Mucosa of descending colon (tissue), 3 donors: ENCODE measurements around the gene FRMD4A. TPM values are rescaled to one million over a fixed set of nuclear protein-coding genes. Genes with fewer than 3 reads are reported as not detected.
"Not testable (repeated sequence)": the region's sequence is repeated elsewhere in the genome, so short reads cannot be mapped to it uniquely, and the experiment has no call there.

Source experiments
- ATAC-seq: fragments of 200-7000 bp; cut with Tn5 transposase; one replicate; pipeline ENCODE4 v1.9.1; 2020; ENCODE audit warnings: mild to moderate bottlenecking, moderate library complexity
- DNase-seq, 3 donors: peaks; one replicate each; pipeline ENCODE4 v3.0.0-alpha.2; 2020
- H3K36me3 ChIP-seq: fragments of 200-600 bp; one replicate; pipeline ENCODE4 v1.8.0; 2021; ENCODE audit warnings: low read depth, mild to moderate bottlenecking
- H3K4me1 ChIP-seq: fragments of 200-600 bp; one replicate; pipeline ENCODE4 v1.8.0; 2021; ENCODE audit warnings: low read depth, mild to moderate bottlenecking
- H3K4me3 ChIP-seq: fragments of 200-600 bp; one replicate; pipeline ENCODE4 v1.8.0; 2021; ENCODE audit warnings: mild to moderate bottlenecking
- H3K9me3 ChIP-seq: fragments of 200-600 bp; one replicate; pipeline ENCODE4 v1.8.0; 2021; ENCODE audit warnings: mild to moderate bottlenecking
- intact Hi-C, 2 donors: fragments of 100-400 bp; cut with DNase I in 1 of 2; cut with micrococcal nuclease in 1 of 2; formaldehyde crosslinking; loops; one replicate each; pipeline versions ENCODE4 v1.11.0 to v1.11.1; 2022; cut with DNase I, micrococcal nuclease
- total RNA-seq, 3 donors: library from RNA; stranded (reverse); fragmentation: NEBNext Ultra II Directional in 2 of 3; extraction: Animal tissue kit (Norgen Biotek cat#: 25700) in 2 of 3; gene quantifications; one replicate each; pipeline versions ENCODE4 v1.2.1 to v1.2.4, GENCODE V29; 2021 to 2023
- TF ChIP-seq, protein P1 (sequence below): fragments of 200-600 bp; IDR thresholded peaks from one replicate; pipeline ENCODE4 v1.8.0; 2022; ENCODE audit warnings: antibody characterized with exemption, mild to moderate bottlenecking
- donor health status: DM: no; HTN: no; CAD: no; lungs with moderate emphysema.
- donor health status: DM: no; HTN: no; CAD: no.
- donor health status: DM: no; HTN: yes; CAD: no.

FRMD4A gene
- total RNA-seq, 3 donors from 2014 or later: 9.8 to 40.6 (median 17.2) TPM

GRCh38 chr10:14144451-14144850 is 186.3 kb downstream of the FRMD4A start:
- no peaks in the 10 kb centered on the region for H3K4me1 ChIP-seq
- ATAC-seq (no peak), DNase-seq (no peak)
- H3K36me3 ChIP-seq: no peaks in the 10 kb centered on the region
- no peak overlapping the region for H3K4me3 ChIP-seq
- TF ChIP-seq, protein P1, sequence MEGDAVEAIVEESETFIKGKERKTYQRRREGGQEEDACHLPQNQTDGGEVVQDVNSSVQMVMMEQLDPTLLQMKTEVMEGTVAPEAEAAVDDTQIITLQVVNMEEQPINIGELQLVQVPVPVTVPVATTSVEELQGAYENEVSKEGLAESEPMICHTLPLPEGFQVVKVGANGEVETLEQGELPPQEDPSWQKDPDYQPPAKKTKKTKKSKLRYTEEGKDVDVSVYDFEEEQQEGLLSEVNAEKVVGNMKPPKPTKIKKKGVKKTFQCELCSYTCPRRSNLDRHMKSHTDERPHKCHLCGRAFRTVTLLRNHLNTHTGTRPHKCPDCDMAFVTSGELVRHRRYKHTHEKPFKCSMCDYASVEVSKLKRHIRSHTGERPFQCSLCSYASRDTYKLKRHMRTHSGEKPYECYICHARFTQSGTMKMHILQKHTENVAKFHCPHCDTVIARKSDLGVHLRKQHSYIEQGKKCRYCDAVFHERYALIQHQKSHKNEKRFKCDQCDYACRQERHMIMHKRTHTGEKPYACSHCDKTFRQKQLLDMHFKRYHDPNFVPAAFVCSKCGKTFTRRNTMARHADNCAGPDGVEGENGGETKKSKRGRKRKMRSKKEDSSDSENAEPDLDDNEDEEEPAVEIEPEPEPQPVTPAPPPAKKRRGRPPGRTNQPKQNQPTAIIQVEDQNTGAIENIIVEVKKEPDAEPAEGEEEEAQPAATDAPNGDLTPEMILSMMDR: no peak
- intact Hi-C loops: no loop called here
- H3K9me3 ChIP-seq: no peaks in the 10 kb centered on the region

GRCh38 chr10:14142606-14143250 is 188.0 kb downstream of the FRMD4A start:
- DNase-seq (no peak), ATAC-seq (no peak)
- H3K36me3 ChIP-seq: no peaks in the 10 kb centered on the region
- H3K4me3 ChIP-seq: no peak overlapping the region
- no peaks in the 10 kb centered on the region for H3K4me1 ChIP-seq
- intact Hi-C loops: no loop called here
- no peaks in the 10 kb centered on the region for H3K9me3 ChIP-seq
- TF ChIP-seq, protein P1: no peak

DNA sequence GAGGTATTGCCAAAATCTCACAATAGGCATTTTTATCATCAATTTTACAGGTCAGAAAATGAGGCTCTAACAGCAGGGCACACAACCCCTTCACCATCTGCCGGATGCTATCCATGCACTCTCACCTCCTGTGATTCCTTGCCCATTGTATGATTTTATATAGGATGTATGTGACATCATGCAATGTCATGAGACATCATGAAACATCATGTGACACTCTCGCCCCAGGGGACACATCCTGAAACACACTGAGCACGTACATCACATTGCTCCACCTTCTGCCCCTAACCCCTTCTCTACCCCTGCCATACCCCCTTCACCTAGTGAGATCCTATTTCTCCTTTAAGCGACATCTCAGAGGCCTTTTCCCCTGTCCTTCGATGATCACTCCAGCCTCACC is 189.4 kb downstream of the FRMD4A start:
- intact Hi-C loops: no loop called here
- TF ChIP-seq, protein P1: no peak
- Histone ChIP-seq H3K4me1 (no peaks in the 10 kb centered on the region), H3K9me3 (no peaks in the 10 kb centered on the region), H3K36me3 (no peaks in the 10 kb centered on the region), H3K4me3 (no peak overlapping the region)
- DNase-seq: no peak
- ATAC-seq: no peak

- intact Hi-C loops: no loop called here
- ATAC-seq (no peak), DNase-seq (no peak)
- TF ChIP-seq, protein P1: no peak
- Histone ChIP-seq H3K4me1 (no peaks in the 10 kb centered on the region), H3K36me3 (no peaks in the 10 kb centered on the region), H3K4me3 (no peak overlapping the region), H3K9me3 (no peaks in the 10 kb centered on the region)
Measured at GRCh38 chr10:14137391-14137790, 193.3 kb downstream of the FRMD4A start.

DNA sequence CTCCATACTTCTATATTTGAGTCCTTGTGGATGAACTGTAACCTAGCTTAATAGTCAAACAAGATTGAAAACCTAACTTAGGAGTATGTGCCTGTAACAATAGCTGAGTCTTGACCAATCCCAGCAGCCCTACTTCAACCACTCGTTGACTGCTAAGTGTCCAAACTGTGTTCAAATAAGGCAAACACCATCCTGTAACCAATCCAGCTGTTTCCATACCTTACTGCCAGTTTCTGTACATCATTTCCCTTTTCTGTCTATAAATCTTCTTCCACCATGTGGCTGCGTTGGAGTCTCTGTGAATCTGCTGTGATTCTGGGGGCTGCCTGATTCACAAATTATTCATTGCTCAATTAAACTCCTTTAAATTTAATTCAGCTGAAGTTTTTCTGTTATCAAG is 195.5 kb downstream of the FRMD4A start:
- ATAC-seq, H3K36me3 ChIP-seq, H3K9me3 ChIP-seq, H3K4me3 ChIP-seq, H3K4me1 ChIP-seq, intact Hi-C loops, DNase-seq: not testable (repeated sequence)

DNA sequence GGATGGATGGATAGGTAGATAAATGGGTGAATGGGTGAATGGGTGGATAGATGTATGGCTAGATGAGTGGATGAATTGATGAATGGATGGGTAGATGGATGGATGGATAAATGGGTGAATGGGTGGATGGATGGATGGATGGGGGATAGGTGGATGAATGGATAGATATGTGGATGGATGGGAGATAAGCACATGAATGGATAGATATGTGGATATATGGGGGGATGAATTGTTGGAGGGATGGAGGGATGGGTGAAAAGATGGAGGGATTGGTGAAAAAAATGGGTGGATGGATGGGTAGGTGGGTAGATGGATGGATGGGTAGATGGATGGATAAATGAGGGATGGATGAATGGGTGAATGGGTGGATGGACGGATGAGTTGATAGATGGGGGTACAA is 196.4 kb downstream of the FRMD4A start:
- ATAC-seq (no peak), DNase-seq (no peak)
- Histone ChIP-seq H3K36me3 (no peaks in the 10 kb centered on the region), H3K9me3 (no peaks in the 10 kb centered on the region), H3K4me3 (no peak overlapping the region), H3K4me1 (no peaks in the 10 kb centered on the region)
- TF ChIP-seq, protein P1: no peak
- intact Hi-C loops: no loop called here
